HCT116 (cell line): ENCODE results near the gene DAGLB. TPM values are rescaled to one million over a fixed set of nuclear protein-coding genes. Genes with fewer than 3 reads are reported as not detected.
A peak's percentile ranks its signal among the peaks of the same experiment; 100 is the strongest.
"Not testable (repeated sequence)": the region's sequence is repeated elsewhere in the genome, so short reads cannot be mapped to it uniquely, and the experiment has no call there.

Source experiments
- ATAC-seq: fragments of 200-7000 bp; cut with Tn5 transposase; 2 replicates; pipeline ENCODE4 v1.9.1; 2020; ENCODE audit warnings: mild to moderate bottlenecking, moderate library complexity
- BruUV-seq: library from RNA; stranded (reverse); fragments of 400-500 nt; replicated peaks from 2 replicates; lab custom pipeline; 2021; lab: Mats Ljungman, UMichigan
- CTCF ChIA-PET: fragments of 300-600 bp; sonication (Branson Sonifier 250); formaldehyde crosslinking; loops from one replicate; lab custom pipeline; 2021; ENCODE audit warnings: antibody characterized with exemption; lab: Charles Lee
- POLR2A ChIA-PET: fragments of 300-600, 350-600 bp; sonication (Branson Sonifier 250); formaldehyde crosslinking; loops from one replicate; lab custom pipeline; 2021; ENCODE audit warnings: antibody characterized with exemption; lab: Charles Lee
- RAD21 ChIA-PET, 2 experiments: fragments of 300-600 bp; sonication (Branson Sonifier 250); formaldehyde crosslinking; loops; one replicate each; lab custom pipeline; 2023; ENCODE audit warnings: low total read pairs in 2 of 2; ENCODE audit not compliant: uncharacterized antibody in 2 of 2, unreplicated experiment in 2 of 2, low non-redundant PET in 1 of 2; lab: Charles Lee
- DNase-seq: peaks from one replicate; pipeline ENCODE4 v3.0.0-alpha.2; 2010; ENCODE audit warnings: low read depth, low spot score
- H2AFZ ChIP-seq: fragments of 200-600 bp; shearing (Covaris generic), sonication (generic); 2 replicates; pipeline ENCODE4 v1.6.1; 2017; ENCODE audit warnings: low read depth, mixed run types, mixed read lengths, antibody characterized with exemption, low read length; ENCODE audit not compliant: poor library complexity, severe bottlenecking
- H3K27ac ChIP-seq: 2 replicates; pipeline ENCODE4 v1.5.1; 2012; ENCODE audit warnings: low read depth, low read length
- H3K27me3 ChIP-seq: fragments of 200-600 bp; sonication (generic); 2 replicates; pipeline ENCODE4 v1.6.1; 2016; ENCODE audit warnings: mixed run types, low read length, mixed read lengths; ENCODE audit not compliant: insufficient read depth
- H3K36me3 ChIP-seq, 2 experiments: fragments of 200-500 bp in 1 of 2; fragments of 200-600 bp in 1 of 2; sonication (Bioruptor generic) in 1 of 2; sonication (generic) in 1 of 2; 2 replicates each; pipeline versions ENCODE4 v1.5.1 to v1.6.1; 2014 to 2016; ENCODE audit warnings: low read length in 2 of 2, inconsistent platforms in 1 of 2, mixed read lengths in 1 of 2, mixed run types in 1 of 2; ENCODE audit not compliant: insufficient read depth in 2 of 2, control insufficient read depth in 1 of 2
- H3K4me1 ChIP-seq, 2 experiments: fragments of 200-600 bp in 1 of 2; sonication (generic) in 1 of 2; 2 replicates each; pipeline versions ENCODE4 v1.5.1 to v1.6.1; 2012 to 2017; ENCODE audit warnings: low read length in 2 of 2, inconsistent platforms in 1 of 2, mild to moderate bottlenecking in 1 of 2, mixed read lengths in 1 of 2, mixed run types in 1 of 2, moderate library complexity in 1 of 2; ENCODE audit not compliant: insufficient read depth in 2 of 2, control insufficient read depth in 1 of 2
- H3K4me2 ChIP-seq: fragments of 200-600 bp; sonication (generic); 2 replicates; pipeline ENCODE4 v1.6.1; 2017; ENCODE audit warnings: mixed run types, low read length, mixed read lengths
- H3K4me3 ChIP-seq, 2 experiments: fragments of 200-600 bp in 1 of 2; sonication (generic) in 1 of 2; replicated peaks in 1 of 2; 2 replicates each; pipeline ENCODE4 v1.5.1; 2011 to 2016; ENCODE audit warnings: low read length in 2 of 2, control low read depth in 1 of 2, low read depth in 1 of 2, mild to moderate bottlenecking in 1 of 2, mixed read lengths in 1 of 2, mixed run types in 1 of 2
- H3K79me2 ChIP-seq: fragments of 200-600 bp; sonication (generic); 2 replicates; pipeline ENCODE4 v1.6.1; 2017; ENCODE audit warnings: mild to moderate bottlenecking, mixed run types, low read length, moderate library complexity, mixed read lengths; ENCODE audit not compliant: insufficient read depth
- H3K9ac ChIP-seq: fragments of 200-600 bp; sonication (generic); 2 replicates; pipeline ENCODE4 v1.6.1; 2016; ENCODE audit warnings: low read length, mixed read lengths
- H3K9me2 ChIP-seq: fragments of 200-600 bp; sonication (generic), shearing (Covaris generic); 2 replicates; pipeline ENCODE4 v1.6.1; 2017; ENCODE audit warnings: mixed run types, mild to moderate bottlenecking, moderate library complexity; ENCODE audit not compliant: insufficient read depth
- H3K9me3 ChIP-seq, 2 experiments: fragments of 200-500 bp in 1 of 2; fragments of 200-600 bp in 1 of 2; sonication (Bioruptor generic) in 1 of 2; sonication (generic) in 1 of 2; 2 replicates each; pipeline ENCODE4 v1.6.1; 2014 to 2017; ENCODE audit warnings: low read length in 2 of 2, mixed read lengths in 2 of 2, inconsistent platforms in 1 of 2, low read depth in 1 of 2, mild to moderate bottlenecking in 1 of 2, mixed run types in 1 of 2, moderate library complexity in 1 of 2; ENCODE audit not compliant: control insufficient read depth in 1 of 2, insufficient read depth in 1 of 2
- H4K20me1 ChIP-seq: fragments of 200-600 bp; sonication (generic), shearing (Covaris generic); 2 replicates; pipeline ENCODE4 v1.6.1; 2017; ENCODE audit warnings: mixed run types, mild to moderate bottlenecking, moderate library complexity; ENCODE audit not compliant: insufficient read depth
- ELF1 ChIP-seq: IDR thresholded peaks from 2 replicates; pipeline ENCODE4 v1.6.1; 2012; ENCODE audit warnings: low read depth, borderline replicate concordance
- EZH2phosphoT487 ChIP-seq: fragments of 200-600 bp; IDR thresholded peaks from 2 replicates; pipeline ENCODE4 v1.6.1; 2018; ENCODE audit warnings: antibody characterized with exemption, borderline replicate concordance
- REST ChIP-seq: IDR thresholded peaks from 2 replicates; pipeline ENCODE4 v1.6.1; 2012; ENCODE audit warnings: low read depth
- ZBTB33 ChIP-seq: IDR thresholded peaks from 2 replicates; pipeline ENCODE4 v1.6.1; 2011; ENCODE audit warnings: mild to moderate bottlenecking, low read length, moderate library complexity; ENCODE audit not compliant: insufficient replicate concordance; ENCODE audit errors: extremely low read depth
- intact Hi-C: fragments of 100-400 bp; cut with micrococcal nuclease; formaldehyde crosslinking; loops from 2 replicates; pipeline ENCODE4 v1.10.0; 2022
- total RNA-seq: library from RNA; stranded (reverse); gene quantifications from one replicate; pipeline ENCODE4 v1.2.1, GENCODE V29; 2021; ENCODE audit not compliant: unreplicated experiment
- TF ChIP-seq, protein P1 (sequence below): IDR thresholded peaks from 2 replicates; pipeline ENCODE4 v1.6.1; 2012

DAGLB gene
- total RNA-seq, 1 experiment from 2014 or later, result 30.2 TPM

DNA sequence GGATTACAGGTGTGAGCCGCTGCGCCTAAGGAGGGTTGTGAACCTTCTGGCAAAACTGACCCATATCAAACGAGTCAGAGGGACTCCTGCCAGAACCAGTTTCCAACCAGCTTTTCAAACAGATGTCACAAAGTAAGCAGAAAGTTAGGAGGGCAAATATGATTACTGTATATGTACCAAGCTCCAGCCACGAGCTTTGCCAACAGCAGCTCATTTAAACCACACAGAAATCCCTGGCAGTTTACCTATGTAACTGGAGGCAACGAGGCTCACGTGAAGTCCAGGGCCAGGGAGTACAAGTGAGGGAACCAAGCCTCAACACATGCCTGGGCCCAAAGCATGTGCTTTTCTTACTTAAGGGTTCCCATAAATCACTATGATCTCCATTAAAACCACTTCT is 12.5 kb upstream of the DAGLB start (continued):
- no peak for TF ChIP-seq EZH2phosphoT487
- TF ChIP-seq, all 23 proteins: peak for 0

DNA sequence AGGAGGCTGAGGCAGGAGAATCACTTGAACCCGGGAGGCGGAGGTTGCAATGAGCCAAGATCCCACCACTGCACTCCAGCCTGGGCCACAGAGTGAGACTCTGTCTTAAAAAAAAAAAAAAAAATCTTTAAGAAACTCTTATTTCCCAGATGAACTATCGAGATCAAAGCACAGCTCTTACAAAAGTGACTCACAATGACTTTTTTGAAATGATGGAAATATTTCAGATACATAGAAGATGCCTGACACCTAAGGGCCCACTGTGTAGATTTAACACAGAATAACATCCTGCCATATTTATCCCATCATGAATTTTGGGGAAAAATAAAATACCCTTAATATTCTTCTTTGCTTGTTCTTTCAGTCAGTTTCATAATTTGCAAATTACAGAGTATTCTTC is 10.9 kb upstream of the DAGLB start:
- Histone ChIP-seq H3K36me3 (peaks cover 19 to 23% of the 10 kb centered on the region in 2 experiments; a peak in 3 of 4 replicates), H3K4me1 (peaks cover 3 to 25% of the 10 kb centered on the region in 2 experiments)
- POLR2A ChIA-PET, H3K4me2 ChIP-seq, H3K4me3 ChIP-seq, H3K27ac ChIP-seq, H3K79me2 ChIP-seq, intact Hi-C loops, BruUV-seq, DNase-seq, H3K9ac ChIP-seq, CTCF ChIA-PET, H2AFZ ChIP-seq, H4K20me1 ChIP-seq, H3K9me3 ChIP-seq, H3K27me3 ChIP-seq, H3K9me2 ChIP-seq, RAD21 ChIA-PET, ATAC-seq: not testable (repeated sequence)

- Histone ChIP-seq H3K9me2 (no peaks in the 10 kb centered on the region), H4K20me1 (no peaks in the 10 kb centered on the region), H3K4me3 (no peak overlapping the region), H3K9ac (peak overlapping the region; percentile 8; the same call in 1 of the 2 replicates), H3K27ac (no peak overlapping the region; the same call in 1 of the 2 replicates), H3K4me1 (peaks cover 18 to 62% of the 10 kb centered on the region in 2 experiments), H3K27me3 (no peaks in the 10 kb centered on the region), H3K36me3 (no peaks in the 10 kb centered on the region), H3K79me2 (peaks cover 6% of the 10 kb centered on the region), H2AFZ (no peak overlapping the region), H3K4me2 (peak overlapping the region; percentile 41), H3K9me3 (no peaks in the 10 kb centered on the region)
- DNase-seq (peak; percentile 77), ATAC-seq (peak; percentile 42)
- CTCF ChIA-PET, result no interaction called here
- intact Hi-C loops, result no loop called here
- TF ChIP-seq REST (no peak), ELF1 (no peak), ZBTB33 (no peak)
- TF ChIP-seq, protein P1, sequence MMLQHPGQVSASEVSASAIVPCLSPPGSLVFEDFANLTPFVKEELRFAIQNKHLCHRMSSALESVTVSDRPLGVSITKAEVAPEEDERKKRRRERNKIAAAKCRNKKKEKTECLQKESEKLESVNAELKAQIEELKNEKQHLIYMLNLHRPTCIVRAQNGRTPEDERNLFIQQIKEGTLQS, result no peak
- RAD21 ChIA-PET, result interaction anchor here in 1 of 2 experiments (0.6 kb wide), 1 partner anchor 143 kb away, joined by 4 read pairs; no protein-coding TSS in a partner anchor
- POLR2A ChIA-PET, result interaction anchor here (0.6 to 1.6 kb wide), 4 partner anchors 9 to 46 kb away, joined by 3 to 4 read pairs (median 3); no protein-coding TSS in a partner anchor
- no TSS peak for BruUV-seq
Measured at GRCh38 chr7:6453734-6454133, 6.0 kb upstream of the DAGLB start.
